CD4-positive, alpha-beta T cell treated with Interleukin-15 for 1 hour (primary cell): ENCODE data around the gene ARHGAP31.
"Not testable (repeated sequence)": the region's sequence is repeated elsewhere in the genome, so short reads cannot be mapped to it uniquely, and the experiment has no call there.

Source experiments
- DNase-seq: peaks from one replicate; pipeline ENCODE4 v3.0.0-alpha.2; 2020

The ARHGAP31 gene

GRCh38 chr3:119322021-119322834 is 28.0 kb downstream of the ARHGAP31 start:
- DNase-seq = no peak

- peak; percentile 94 for DNase-seq
These were observed 28.9 kb downstream of the ARHGAP31 start for GRCh38 chr3:119322835-119323722.

- no peak for DNase-seq
These were observed 29.5 kb downstream of the ARHGAP31 start for GRCh38 chr3:119323723-119324085.

- no peak for DNase-seq
These were observed 30.7 kb downstream of the ARHGAP31 start for GRCh38 chr3:119324899-119325298.

- no peak for DNase-seq
These were observed 32.8 kb downstream of the ARHGAP31 start for GRCh38 chr3:119326976-119327375.

GRCh38 chr3:119329551-119329950 is 35.4 kb downstream of the ARHGAP31 start:
- DNase-seq = no peak

- no peak for DNase-seq
These were observed 36.0 kb downstream of the ARHGAP31 start for GRCh38 chr3:119330181-119330580.

- DNase-seq = no peak
These were observed 36.7 kb downstream of the ARHGAP31 start for GRCh38 chr3:119330858-119331257.

GRCh38 chr3:119331661-119332060 is 37.5 kb downstream of the ARHGAP31 start:
- no peak for DNase-seq

GRCh38 chr3:119333773-119334509 is 39.8 kb downstream of the ARHGAP31 start:
- no peak for DNase-seq

GRCh38 chr3:119336823-119337222 is 42.6 kb downstream of the ARHGAP31 start:
- DNase-seq = no peak

GRCh38 chr3:119337407-119337806 is 43.2 kb downstream of the ARHGAP31 start:
- not testable (repeated sequence) for DNase-seq

GRCh38 chr3:119338754-119339153 is 44.6 kb downstream of the ARHGAP31 start:
- no peak for DNase-seq

GRCh38 chr3:119340014-119340413 is 45.8 kb downstream of the ARHGAP31 start:
- DNase-seq = no peak

GRCh38 chr3:119340446-119340845 is 46.3 kb downstream of the ARHGAP31 start:
- DNase-seq = no peak

GRCh38 chr3:119342176-119342575 is 48.0 kb downstream of the ARHGAP31 start:
- DNase-seq = no peak

- DNase-seq = no peak
These were observed 49.5 kb downstream of the ARHGAP31 start for GRCh38 chr3:119343719-119344118.

GRCh38 chr3:119346076-119346496 is 51.9 kb downstream of the ARHGAP31 start:
- DNase-seq = no peak

- no peak for DNase-seq
These were observed 52.9 kb downstream of the ARHGAP31 start for GRCh38 chr3:119347036-119347435.

GRCh38 chr3:119349354-119350041 is 55.3 kb downstream of the ARHGAP31 start:
- DNase-seq = no peak

- DNase-seq = no peak
These were observed 55.9 kb downstream of the ARHGAP31 start for GRCh38 chr3:119350114-119350513.

- DNase-seq = no peak
These were observed 57.4 kb downstream of the ARHGAP31 start for GRCh38 chr3:119351581-119351980.
